NCI-H1436 (cell line): ENCODE data around the gene SUPT16H.
"Not testable (repeated sequence)": the region's sequence is repeated elsewhere in the genome, so short reads cannot be mapped to it uniquely, and the experiment has no call there.

Source experiments
- DNase-seq: peaks from one replicate; lab custom pipeline; 2025; lab: John Stamatoyannopoulos, UW

SUPT16H gene

DNA sequence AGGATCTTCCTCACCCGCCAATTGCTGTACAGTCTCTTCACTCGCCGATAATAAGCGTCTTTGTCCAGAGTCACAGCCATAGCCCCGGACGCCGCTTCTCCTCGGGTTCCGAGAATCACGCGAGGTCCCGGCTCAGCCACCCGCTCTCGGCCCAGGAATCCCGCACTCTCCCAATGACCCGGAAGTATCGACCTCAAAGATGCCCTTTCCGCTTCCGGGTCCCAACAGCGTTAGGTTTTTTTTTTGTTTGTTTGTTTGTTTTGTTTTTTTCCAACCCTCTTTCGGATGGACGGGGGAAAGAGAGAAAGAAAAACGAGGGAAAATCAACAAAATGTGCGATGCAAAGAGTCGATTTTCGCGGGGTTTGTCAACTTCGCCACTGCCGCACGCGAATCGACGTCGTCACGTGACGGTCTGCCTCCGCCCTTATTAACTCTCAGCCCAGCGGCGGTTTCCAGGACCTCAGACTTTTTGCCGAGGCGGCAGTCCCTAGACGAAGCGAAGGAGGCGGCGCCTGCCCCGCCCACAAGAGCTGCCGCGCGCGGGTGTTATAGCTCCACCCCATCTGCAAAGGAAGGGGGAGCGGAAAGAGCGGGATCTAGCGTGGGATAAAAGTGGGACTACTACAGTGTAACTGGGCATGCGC lies at the start of gene SUPT16H:
SUPT16H (minus strand) TSS at position 172 of the 646 bp plus-strand sequence; CDS start at position 80, 92 bp downstream.
- peak; percentile 94 for DNase-seq

DNA sequence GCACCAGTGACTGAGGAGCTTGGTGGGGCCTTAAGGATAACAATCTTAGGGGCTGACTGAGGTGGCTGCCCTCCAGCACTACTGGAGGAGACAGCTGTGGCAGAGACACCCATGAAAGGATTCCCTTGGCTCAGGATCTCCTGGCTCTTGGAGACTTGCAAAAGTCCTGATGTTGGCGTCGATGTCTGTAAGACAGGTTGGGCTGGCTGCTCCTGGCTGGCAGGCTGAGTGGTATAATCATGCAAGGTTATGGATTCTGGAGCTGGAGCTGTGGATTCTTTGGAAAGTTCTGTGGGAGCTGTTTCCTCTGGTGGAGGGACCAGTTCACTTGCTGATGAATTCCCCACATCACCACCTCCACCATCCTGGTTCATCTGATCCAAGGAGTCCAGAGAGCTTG lies 47.3 kb upstream of the SUPT16H start:
- DNase-seq: no peak

DNA sequence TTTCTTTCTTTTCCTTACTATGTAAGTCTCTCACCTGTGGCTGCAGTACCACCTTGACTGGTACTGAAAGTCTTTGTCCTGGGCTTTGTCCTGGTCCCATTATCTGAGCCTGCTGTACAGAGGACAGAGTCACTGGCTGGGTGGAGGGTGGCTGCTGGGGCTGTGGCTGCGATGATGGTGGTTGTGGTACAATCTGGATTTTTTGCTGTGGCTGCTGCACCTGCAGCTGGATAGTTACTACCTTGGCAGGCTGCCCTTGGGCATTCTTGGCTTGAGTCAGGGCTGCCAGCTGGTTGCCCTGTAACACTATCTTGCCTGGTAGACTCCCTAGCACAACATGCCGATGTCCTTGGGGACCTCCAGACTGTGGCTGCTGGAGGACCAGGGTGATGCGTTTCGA lies 45.1 kb upstream of the SUPT16H start:
- DNase-seq: peak; percentile 26

DNA sequence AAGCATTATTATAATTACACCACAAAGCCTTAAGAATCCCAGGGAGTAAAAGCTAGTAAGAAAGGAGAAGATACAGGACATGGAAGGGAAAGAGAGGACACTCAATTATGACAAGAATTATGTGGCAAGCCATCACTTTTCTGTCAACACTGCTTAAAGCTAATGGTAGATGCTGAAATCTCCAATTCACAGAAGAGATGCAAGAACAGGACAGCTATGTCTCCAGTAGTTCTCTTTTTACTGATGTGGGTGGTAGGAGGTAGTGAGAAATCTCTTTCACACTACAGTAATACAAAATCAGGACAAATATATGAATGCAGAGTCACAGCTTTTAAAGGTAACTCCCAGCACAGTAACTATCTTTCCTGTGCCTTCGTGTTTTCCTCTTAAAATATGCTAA lies 42.9 kb upstream of the SUPT16H start:
- DNase-seq: no peak

DNA sequence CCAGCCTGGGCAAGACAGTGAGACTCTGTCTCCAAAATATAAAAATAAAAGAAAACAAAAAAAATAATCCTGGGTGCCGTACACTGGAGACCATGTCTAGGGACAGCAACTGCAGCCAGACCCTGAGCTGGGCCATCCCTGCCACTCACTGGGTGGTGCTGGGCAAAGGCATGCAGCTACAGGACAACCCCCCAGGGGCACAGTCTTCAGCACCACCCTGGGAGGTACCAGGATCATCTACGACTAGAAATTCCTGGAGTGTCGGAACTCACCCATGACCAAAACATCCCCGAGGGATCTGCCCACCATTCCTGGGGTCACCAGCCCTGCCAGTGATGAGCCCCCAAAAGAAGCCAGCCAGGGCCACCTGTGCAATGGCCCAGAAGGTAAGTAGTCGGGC lies 35.7 kb upstream of the SUPT16H start:
- DNase-seq: no peak

DNA sequence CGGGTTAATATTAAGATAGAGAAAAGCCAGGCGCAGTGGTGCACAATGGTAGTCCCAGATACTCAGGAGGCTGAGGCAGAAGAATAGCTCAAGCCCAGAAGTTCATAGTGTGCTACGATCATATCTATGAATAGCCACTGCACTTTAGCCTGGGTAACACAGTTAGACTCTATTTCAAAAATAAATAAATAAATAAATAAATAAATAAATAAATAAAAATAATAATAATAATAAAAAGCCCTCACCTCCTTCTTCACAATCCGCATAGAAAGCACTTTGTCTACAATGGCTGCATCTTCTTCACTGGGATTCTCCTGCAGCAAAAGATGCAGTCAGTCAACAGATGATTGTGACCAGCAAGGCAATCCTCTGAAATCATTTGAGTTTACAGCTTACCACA lies 31.5 kb upstream of the SUPT16H start:
- DNase-seq: no peak

DNA sequence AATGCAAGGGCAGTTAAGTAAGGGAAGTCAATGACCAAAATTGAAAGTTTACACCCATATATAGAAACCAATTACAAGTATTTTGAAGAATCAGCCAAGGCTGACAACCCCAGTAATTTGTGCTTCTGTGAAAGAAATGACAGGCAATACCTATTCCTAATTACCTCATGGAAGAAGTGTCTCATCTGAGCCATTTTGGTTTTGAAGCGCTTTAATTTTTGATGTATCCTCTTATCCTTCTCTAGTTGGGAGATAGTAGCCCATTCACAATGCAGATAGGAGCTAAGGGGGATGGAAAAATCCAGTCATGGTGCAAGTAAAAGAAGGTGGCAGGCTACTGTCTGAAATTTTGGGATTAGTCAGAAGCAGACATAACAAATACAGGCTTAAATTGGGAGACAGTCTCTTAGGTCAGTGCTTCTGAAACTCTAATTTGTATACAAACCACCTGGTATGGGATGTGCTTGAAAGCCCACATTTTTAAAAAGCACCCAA lies 30.4 kb upstream of the SUPT16H start:
- no peak for DNase-seq

DNA sequence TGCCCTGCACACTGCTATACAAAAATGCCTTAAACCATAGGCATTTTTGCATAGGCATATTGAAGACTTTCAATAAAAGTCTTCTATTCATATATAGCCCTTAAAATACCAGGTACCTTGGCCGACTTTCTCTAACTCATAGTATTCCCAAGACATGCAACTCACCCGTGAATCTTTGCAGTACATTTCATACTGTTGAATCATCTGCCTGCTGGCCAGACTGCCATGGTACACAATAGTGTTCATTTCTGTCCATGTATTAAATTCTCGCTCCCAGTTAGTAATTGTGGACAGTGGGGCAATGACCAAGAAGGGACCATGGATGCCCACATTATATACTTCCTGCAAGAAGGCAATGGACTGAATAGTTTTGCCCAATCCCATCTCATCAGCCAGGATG lies 24.3 kb upstream of the SUPT16H start:
- no peak for DNase-seq

DNA sequence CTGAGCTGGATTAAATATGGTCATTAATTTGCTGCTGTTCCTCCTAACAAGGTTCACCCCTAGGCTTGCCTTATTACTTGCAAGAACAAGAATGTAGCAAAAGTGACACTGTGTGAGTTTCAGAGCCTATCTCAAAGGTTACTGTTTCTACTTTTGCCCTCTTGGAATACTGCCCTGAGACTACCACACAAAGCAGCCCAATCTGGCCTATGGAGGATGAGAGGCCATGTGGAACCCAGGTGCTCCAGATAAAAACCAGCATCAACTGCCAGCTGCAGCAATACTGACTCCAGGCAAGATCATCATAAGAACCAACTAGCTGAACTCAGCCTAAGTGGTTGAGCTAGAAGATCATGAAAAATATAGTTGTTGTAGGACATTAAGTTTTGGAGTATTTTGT lies 22.4 kb upstream of the SUPT16H start:
- DNase-seq: no peak

DNA sequence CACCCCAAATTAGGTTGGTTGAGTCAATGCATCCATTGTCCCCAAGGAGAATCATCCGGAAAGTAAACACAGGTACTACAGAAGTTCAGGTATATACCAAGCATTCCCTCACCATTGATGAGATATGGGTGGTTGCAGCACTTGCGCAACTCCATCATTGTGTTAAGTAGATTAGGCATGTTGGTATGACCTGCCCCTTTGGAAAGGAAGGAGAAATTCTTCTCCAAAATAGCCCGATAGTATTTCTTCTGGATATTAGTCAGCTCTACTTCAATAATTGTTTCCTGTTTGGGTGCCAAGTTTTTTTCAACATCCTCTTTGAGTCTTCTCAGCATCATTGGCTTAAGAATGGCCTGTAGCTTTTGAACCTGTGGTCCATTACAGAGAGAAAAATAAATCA lies 21.3 kb upstream of the SUPT16H start:
- no peak for DNase-seq

DNA sequence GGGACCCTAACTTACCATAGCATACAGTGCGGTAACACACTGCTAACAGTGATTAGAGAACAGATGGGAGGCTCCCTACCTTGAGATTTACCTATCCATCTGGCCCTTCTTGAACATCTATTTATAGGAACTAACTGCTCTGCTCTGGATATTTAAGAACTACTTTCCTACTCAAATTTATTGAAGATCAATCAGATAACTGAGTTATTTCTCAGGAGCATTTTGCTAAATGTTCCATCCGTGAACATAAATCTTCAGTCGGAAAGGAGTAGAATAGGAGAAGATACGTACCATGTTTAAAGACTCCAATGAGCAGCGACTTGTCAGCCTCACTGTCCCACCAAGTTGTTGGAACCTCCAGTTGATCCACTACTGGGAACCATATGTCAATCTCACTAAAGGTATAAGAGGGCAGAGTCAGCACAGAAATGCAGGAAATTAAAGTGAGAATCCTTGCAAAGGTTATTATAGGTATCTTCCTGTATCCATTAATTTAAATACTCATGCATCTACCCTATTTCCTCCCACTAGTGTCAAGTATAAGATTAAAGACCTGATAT lies 15.6 kb upstream of the SUPT16H start:
- DNase-seq: no peak

DNA sequence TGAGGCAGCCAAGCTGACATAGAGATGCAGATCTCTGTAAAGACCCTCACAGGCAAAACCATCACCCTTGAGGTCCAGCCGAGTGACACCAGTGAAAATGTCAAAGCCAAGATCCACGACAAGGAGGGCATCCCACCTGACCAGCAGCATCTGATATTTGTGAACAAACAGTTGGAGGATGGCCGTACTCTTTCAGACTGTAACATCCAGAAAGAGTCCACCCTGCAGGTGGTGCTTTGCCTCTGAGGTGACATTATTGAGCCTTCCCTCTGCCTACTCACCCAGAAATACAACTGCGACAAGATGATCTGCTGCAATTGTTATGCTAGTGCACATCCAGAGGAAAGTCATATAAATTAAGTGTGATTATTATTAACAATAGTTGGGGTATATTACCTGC lies 15.1 kb upstream of the SUPT16H start:
- DNase-seq: no peak

DNA sequence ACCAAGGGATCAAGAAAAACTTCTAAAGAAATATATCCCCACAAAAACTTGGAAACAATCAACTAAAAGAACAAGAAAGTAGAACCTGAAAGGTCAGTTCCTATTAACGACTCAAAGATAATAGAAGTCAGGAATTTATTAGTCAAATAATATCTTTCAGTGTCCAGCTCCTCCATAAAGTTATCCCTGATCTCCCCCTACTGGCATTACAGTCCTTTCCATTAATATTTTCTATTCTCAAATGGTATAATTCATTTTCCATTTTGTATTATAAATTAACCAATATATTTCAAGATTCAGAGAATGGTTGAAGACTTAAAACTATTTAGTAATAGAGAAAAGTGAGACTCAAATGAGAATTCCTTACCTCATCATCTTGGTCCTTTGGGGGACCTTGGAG lies 11.6 kb upstream of the SUPT16H start:
- no peak for DNase-seq

DNA sequence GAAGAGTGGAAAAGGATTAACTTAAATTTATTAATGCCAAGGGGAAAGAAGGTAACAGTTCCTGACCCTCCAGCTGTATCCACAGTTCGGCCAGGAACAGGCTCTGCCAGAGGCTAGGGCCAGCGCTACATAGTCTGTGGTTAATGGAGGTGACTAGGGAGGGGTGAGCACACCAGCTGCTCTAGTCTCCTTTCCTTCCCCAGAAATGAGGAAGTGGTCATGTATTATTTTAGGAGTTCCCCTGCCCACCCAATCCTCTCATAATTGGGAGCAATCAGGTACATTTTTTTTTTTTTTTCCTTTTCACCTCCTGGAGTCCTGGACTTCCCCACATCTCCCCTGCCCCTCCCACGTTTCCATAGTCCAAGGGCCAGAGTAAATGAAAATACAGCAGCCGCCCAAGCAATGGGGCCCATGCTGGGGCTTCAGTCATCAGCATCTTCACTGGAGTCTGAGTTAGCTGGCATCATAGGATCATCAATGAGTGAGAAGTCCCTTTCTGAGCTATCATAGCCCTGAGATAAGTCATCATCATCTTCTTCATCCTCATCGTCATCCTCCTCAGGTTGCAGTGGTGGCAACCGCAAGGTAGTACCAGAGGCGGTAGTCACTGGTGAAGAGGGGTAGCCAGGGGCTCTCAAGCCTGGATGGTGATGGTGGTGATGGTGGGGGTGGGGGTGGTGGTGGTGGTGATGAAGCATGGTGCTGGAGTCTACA lies 1.5 kb upstream of the SUPT16H start:
- DNase-seq: no peak

DNA sequence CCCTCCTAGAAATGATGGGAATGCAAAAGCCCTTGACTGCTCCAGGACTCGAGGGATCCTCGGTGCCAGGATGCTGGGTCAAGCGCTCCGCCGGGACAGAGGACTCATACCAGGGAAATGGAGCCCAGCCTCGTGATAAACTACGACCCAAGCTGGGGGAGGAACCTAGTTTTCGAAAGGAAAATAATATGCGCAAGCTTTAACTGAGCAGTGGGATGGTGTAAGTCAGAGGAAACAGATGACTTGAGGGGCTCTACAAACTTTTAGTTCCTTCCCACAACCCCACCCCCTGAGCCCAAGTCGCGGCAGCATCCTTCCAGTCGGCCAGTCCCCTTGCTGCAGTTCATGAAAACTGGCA lies 654 bp upstream of the SUPT16H start:
- no peak for DNase-seq

DNA sequence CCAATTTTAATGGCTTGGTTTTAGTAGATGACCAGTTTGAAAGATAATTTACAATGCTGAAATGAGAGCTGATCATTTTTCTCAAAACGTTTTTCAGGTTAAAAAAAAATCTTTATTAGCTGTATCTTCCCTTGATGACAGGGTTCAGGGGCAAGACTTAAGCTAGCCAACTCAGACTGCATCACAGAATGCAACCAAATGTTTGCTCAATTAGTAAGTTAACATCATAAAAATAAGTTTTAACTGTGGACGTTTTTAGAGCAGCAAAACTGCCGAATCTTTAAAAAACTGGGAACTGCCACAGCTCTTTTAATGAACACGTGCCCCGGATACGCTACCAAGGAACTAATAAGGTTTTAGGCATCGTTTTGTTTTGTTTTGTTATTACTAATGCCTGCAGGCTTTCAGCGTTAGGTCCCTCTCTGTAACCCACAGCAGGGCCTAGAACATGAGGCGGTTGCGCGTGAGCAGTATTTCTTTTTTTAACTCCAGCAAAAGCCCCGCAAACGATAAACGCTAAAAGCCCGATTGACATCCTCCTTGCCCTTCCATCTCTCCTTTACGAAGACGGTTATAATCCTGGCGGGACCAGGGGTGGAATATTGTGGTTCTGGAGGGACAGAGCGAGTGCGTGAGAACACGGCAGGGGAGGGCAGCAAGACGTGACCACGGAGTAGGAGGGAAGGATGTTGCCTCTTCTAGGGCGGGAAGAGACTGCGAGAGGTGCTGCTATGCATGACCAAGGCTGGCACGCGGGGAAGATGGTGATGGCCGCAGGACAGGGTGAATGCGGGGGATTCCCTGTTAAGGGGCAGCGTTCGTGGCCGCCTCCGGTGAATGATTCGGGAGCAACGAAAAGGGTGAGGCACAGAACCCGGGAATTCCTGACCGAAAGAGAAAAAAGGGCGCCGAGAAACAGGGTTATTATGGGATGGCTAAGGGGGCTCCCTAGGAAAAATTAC lies 652 bp downstream of the SUPT16H start:
- no peak for DNase-seq

DNA sequence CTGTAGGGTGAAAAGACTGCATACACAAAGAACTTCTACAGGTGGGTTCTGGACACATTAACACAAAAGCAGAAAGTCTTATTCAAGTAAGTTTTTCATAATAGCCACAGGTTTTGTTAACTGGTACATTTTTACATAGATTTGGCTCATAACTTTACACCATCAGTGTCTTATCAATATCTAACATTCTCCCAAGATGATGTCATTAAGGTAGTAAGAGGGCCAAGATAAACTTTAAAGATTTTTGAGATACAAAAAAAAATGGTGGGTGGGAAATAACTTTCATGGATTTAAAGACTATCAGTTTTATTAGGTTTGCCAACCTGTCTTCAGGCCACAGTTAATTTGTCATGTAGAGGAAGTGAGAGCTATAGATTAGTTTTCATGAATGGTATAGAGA lies 1.7 kb downstream of the SUPT16H start:
- no peak for DNase-seq

DNA sequence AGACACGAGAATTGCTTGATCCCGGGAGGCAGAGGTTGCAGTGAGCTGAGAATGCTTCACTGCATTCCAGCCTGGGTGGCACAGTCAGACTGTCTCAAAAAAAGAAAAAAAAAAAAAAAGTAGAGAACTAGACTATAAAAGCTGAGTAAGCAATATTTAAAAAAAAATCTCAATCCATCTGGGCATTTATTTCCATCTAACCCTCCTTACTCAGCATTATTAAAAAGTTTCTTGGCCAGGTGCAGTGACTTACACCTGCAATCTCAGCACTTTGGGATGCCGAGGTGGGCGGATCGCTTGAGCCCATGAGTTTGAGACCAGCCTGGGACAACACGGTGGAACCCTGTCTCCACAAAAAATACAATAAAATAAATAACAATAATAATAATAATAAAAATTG lies 4.5 kb downstream of the SUPT16H start:
- no peak for DNase-seq

DNA sequence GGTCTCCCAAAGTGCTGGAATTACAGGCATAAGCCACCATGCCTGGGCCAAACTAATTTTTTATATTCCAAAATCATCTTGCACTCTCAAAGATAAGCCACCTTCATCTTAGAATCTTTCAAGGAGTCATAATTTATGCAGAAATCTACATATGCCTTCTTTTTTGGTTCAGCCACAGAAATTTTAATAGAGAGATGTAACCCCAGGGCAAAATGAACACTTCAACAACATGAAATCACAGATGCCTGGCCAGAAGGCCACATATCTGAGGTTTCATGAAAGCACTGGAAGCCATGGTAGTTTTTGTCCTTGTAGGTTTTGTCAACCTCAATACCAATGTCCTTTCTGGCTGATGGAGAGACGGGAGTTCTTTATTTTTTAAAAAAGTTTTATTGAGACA lies 9.8 kb downstream of the SUPT16H start:
- no peak for DNase-seq

DNA sequence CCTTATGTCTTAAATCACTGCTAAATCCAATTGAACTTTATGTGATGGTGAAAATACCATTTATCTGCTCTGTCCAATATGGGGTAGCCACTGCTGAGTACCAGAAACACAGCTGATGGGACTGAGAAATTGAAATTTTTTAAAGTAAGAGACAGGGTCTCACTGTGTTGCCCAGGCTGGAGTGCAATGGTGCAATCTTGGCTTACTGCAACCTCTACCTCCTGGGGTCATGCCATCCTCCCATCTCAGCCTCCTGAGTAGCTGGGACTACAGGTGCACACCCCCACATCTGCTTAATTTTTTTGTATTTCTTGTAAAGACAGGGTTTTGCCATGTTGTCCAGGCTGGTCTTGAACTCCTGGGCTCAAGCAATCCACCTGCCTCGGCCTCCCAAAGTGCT lies 11.0 kb downstream of the SUPT16H start:
- not testable (repeated sequence) for DNase-seq

DNA sequence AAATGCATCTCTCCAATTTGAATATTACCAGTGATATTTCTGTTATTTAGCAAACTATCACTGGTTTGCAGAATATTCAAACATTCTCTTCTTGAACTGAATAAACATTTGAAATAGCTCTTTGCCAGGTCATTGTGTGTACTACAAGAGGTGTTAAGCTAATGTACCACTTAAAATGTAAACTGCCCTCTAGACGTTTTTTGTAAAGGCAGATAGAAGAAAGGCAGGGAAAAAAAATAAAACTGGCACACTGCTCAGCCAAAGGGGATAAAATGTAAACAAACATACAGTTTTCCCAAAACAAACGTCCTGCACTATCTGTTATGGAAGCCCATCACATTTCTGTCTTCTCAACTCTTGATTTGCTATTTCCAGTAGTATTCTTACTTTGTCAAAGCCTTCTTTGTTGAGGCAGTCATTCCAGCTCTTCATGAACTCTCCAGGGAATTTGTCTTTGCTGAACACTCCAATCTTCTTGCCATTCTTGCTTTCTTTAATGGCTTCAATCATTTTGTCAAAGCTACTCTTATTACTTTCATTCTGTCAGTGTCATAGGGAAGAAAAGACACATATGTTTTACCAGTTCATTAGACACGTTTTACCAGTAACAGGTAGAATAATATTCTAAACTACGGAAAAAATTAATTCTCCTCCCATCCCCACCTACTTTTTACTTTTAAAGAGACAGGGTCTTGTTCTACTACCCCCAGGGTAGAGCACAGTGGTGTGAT lies 13.7 kb downstream of the SUPT16H start:
- no peak for DNase-seq
